ENCODE results near the gene RHOBTB1.

Gene RHOBTB1

GRCh38 chr10:60869652-60870415 lies 74.2 kb downstream of the RHOBTB1 start:
- no peak for ATAC-seq (ENCODE audit: low read depth)
- peaks cover 11% of the 10 kb centered on the region for H3K27me3 Mint-ChIP-seq

DNA sequence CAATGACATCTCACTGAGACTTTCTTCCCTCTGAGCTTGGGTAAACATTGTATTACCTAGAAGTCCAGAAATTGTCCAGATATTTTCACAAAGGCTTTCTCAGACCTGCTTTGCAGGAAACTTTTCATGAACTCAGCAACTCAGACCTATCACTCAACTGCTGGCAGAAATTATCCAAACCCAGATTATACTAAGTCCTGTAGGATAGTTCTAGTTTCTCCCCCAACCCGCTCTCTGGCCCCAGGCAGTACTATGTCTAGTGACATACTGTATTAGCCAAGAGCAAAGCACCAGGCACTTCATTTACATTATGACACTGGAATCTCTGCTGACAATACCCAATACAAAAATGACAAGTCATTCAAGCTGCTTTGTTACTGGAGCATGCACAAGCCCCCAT lies 75.0 kb downstream of the RHOBTB1 start:
- ATAC-seq (ENCODE audit: low read depth) (no peak), DNase-seq (ENCODE audit: low spot score in 2 of 2) (no peak)
- H3K27me3 Mint-ChIP-seq: peaks cover 8% of the 10 kb centered on the region
- H3K9me3 Mint-ChIP-seq: no peaks in the 10 kb centered on the region
- no peak overlapping the region for H3K27ac Mint-ChIP-seq
- no peak overlapping the region for H3K4me3 Mint-ChIP-seq
- no peaks in the 10 kb centered on the region for H3K4me1 Mint-ChIP-seq
- no peaks in the 10 kb centered on the region for H3K36me3 Mint-ChIP-seq

More at GRCh38 chr10:60869652-60870415, 74.2 kb downstream of the RHOBTB1 start:
- Mint-ChIP-seq H3K4me3 (no peak overlapping the region), H3K4me1 (no peaks in the 10 kb centered on the region), H3K27ac (no peak overlapping the region), H3K36me3 (no peaks in the 10 kb centered on the region), H3K9me3 (no peaks in the 10 kb centered on the region)
- DNase-seq (ENCODE audit: low spot score in 2 of 2): no peak

DNA sequence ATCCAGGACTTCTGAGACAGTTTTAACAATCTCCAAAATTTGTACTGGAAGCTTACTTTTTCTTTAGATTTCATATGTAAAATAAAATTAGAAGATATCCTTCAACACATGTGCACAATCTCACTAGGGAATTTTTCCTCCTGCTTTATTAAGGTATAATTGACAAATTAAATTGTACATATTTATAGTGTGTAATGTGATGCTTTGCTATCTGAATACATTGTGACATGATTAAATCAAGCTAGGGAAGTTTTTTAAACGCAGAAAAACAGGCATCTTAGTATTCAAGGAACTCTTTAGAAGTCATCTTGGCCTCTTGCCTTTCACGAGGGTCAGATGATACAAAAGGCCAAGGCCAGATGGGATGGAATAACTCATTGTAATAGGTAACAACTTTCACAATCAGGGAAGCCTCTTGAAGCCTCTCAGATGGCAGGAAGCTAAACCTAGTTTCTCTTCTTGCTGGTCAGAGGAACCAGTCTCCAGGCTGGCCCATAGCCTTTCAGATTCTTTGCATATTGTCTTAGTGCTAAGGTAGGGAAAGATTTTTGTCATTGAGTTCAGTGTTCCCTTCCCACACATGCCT lies 78.7 kb downstream of the RHOBTB1 start:
- Mint-ChIP-seq H3K9me3 (no peaks in the 10 kb centered on the region), H3K4me1 (no peaks in the 10 kb centered on the region), H3K27me3 (peaks cover 11% of the 10 kb centered on the region), H3K4me3 (no peak overlapping the region), H3K36me3 (no peaks in the 10 kb centered on the region), H3K27ac (no peak overlapping the region)
- no peak for ATAC-seq (ENCODE audit: low read depth)
- DNase-seq (ENCODE audit: low spot score in 2 of 2): no peak

- peaks cover 11% of the 10 kb centered on the region for H3K27me3 Mint-ChIP-seq
- H3K4me3 Mint-ChIP-seq: no peak overlapping the region
- ATAC-seq (ENCODE audit: low read depth) (no peak), DNase-seq (ENCODE audit: low spot score in 2 of 2) (no peak)
- no peaks in the 10 kb centered on the region for H3K9me3 Mint-ChIP-seq
- H3K27ac Mint-ChIP-seq: no peak overlapping the region
- H3K4me1 Mint-ChIP-seq: no peaks in the 10 kb centered on the region
- no peaks in the 10 kb centered on the region for H3K36me3 Mint-ChIP-seq
Observed at GRCh38 chr10:60863796-60864195, 80.2 kb downstream of the RHOBTB1 start.

- Mint-ChIP-seq H3K27me3 (peaks cover 7% of the 10 kb centered on the region), H3K9me3 (no peaks in the 10 kb centered on the region), H3K36me3 (no peaks in the 10 kb centered on the region), H3K27ac (no peak overlapping the region), H3K4me1 (no peaks in the 10 kb centered on the region), H3K4me3 (no peak overlapping the region)
- DNase-seq (ENCODE audit: low spot score in 2 of 2) (no peak), ATAC-seq (ENCODE audit: low read depth) (no peak)
Observed at GRCh38 chr10:60862517-60862916, 81.5 kb downstream of the RHOBTB1 start.

DNA sequence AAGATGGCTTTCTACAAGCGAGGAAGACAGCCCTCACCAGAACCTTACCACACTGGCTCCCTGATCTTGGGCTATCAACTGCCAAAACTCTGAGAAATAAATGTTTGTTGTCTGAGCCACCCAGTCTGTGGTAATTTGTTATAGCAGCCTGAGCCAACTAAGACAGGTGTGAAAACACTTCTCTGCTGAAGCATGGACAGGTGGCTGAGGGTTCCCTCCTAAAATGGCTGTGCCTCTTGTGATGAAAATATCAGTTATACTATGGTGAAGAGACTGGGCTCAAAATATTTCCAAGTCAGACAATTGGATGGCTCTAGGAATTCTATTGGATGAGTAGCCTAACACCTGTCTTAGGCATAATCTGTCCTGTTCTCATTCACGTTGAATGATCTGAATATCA lies 87.6 kb downstream of the RHOBTB1 start:
- H3K36me3 Mint-ChIP-seq: no peaks in the 10 kb centered on the region
- ATAC-seq (ENCODE audit: low read depth): no peak
- DNase-seq (ENCODE audit: low spot score in 2 of 2): no peak
- no peak overlapping the region for H3K4me3 Mint-ChIP-seq
- no peaks in the 10 kb centered on the region for H3K27me3 Mint-ChIP-seq
- no peaks in the 10 kb centered on the region for H3K4me1 Mint-ChIP-seq
- no peaks in the 10 kb centered on the region for H3K9me3 Mint-ChIP-seq
- H3K27ac Mint-ChIP-seq: no peak overlapping the region

DNA sequence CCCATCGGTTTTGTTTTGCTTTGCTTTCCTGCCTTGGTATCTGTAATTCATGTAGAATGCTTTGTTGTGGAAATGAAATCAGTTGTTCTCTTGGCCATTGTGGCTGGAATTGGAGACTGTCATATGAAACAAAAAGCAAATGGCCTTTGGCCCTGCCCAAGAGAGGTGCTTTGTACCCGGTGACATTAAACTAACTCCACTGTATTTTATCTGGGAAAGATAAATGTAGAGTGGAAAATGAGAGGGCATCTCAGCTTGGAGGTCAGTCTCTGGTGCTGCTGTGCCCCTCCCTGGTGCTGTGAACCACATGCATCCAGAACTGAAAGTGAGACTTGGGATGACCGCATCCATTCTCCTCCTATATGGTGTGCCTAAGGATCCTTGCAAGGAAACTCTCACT lies 90.3 kb downstream of the RHOBTB1 start:
- no peak for ATAC-seq (ENCODE audit: low read depth)
- Mint-ChIP-seq H3K4me3 (no peak overlapping the region), H3K36me3 (no peaks in the 10 kb centered on the region), H3K9me3 (no peaks in the 10 kb centered on the region), H3K4me1 (no peaks in the 10 kb centered on the region), H3K27me3 (no peaks in the 10 kb centered on the region), H3K27ac (no peak overlapping the region)
- DNase-seq (ENCODE audit: low spot score in 2 of 2): no peak

- H3K27ac Mint-ChIP-seq: no peak overlapping the region
- H3K4me3 Mint-ChIP-seq: no peak overlapping the region
- no peaks in the 10 kb centered on the region for H3K4me1 Mint-ChIP-seq
- no peaks in the 10 kb centered on the region for H3K9me3 Mint-ChIP-seq
- H3K27me3 Mint-ChIP-seq: no peaks in the 10 kb centered on the region
- no peak for DNase-seq (ENCODE audit: low spot score in 2 of 2)
- no peaks in the 10 kb centered on the region for H3K36me3 Mint-ChIP-seq
- ATAC-seq (ENCODE audit: low read depth): no peak
Observed at GRCh38 chr10:60853107-60853506, 90.9 kb downstream of the RHOBTB1 start.

DNA sequence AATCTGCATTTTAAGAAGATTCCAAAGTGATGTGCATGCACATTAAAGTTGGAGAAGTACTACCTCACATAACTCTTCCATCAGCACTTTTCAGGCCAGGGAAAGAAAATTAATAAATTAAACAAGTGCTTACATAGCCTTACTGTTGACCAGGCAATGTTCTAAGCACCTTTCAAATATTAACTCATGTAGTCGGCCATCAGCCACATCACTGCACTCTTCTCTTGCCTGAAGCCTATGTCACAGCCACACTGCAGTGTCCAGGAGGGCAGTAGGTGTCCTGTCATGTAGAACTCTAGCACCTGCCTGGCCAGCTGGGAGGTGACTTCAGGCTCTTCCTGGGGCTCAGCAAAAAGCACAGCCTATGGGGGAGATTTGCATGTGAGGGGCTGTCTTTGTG lies 94.2 kb downstream of the RHOBTB1 start:
- DNase-seq (ENCODE audit: low spot score in 2 of 2) (no peak), ATAC-seq (ENCODE audit: low read depth) (no peak)
- no peaks in the 10 kb centered on the region for H3K27me3 Mint-ChIP-seq
- no peak overlapping the region for H3K4me3 Mint-ChIP-seq
- no peaks in the 10 kb centered on the region for H3K4me1 Mint-ChIP-seq
- no peaks in the 10 kb centered on the region for H3K9me3 Mint-ChIP-seq
- no peaks in the 10 kb centered on the region for H3K36me3 Mint-ChIP-seq
- no peak overlapping the region for H3K27ac Mint-ChIP-seq

- ATAC-seq (ENCODE audit: low read depth): no peak
Observed at GRCh38 chr10:60849217-60849616, 94.8 kb downstream of the RHOBTB1 start.

DNA sequence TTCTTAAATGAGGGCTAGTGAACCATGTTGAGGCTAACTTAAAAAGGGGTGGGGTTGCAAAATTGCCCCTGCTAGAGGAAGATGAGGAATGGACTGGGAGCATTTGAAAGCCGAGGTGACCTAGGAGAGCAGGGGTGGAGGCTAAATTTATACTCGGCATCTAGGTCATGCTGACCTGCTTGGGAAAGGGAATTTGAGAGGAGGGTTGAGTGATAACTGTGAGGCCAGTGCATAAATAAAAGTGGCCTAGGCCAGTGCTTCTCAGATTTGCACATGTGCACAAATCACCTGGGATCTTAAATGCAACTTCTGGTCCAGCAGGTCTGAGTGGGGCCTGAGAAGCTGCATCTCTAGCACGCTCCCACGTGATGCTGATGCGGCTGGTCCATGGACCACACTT lies 95.3 kb downstream of the RHOBTB1 start:
- no peaks in the 10 kb centered on the region for H3K36me3 Mint-ChIP-seq
- H3K27me3 Mint-ChIP-seq: no peaks in the 10 kb centered on the region
- no peak for DNase-seq (ENCODE audit: low spot score in 2 of 2)
- H3K9me3 Mint-ChIP-seq: no peaks in the 10 kb centered on the region
- no peak for ATAC-seq (ENCODE audit: low read depth)
- H3K4me3 Mint-ChIP-seq: no peak overlapping the region
- H3K27ac Mint-ChIP-seq: no peak overlapping the region
- H3K4me1 Mint-ChIP-seq: no peaks in the 10 kb centered on the region

More at GRCh38 chr10:60849217-60849616, 94.8 kb downstream of the RHOBTB1 start:
- Mint-ChIP-seq H3K9me3 (no peaks in the 10 kb centered on the region), H3K27ac (no peak overlapping the region), H3K4me1 (no peaks in the 10 kb centered on the region), H3K4me3 (no peak overlapping the region), H3K27me3 (no peaks in the 10 kb centered on the region), H3K36me3 (no peaks in the 10 kb centered on the region)
- DNase-seq (ENCODE audit: low spot score in 2 of 2): no peak

DNA sequence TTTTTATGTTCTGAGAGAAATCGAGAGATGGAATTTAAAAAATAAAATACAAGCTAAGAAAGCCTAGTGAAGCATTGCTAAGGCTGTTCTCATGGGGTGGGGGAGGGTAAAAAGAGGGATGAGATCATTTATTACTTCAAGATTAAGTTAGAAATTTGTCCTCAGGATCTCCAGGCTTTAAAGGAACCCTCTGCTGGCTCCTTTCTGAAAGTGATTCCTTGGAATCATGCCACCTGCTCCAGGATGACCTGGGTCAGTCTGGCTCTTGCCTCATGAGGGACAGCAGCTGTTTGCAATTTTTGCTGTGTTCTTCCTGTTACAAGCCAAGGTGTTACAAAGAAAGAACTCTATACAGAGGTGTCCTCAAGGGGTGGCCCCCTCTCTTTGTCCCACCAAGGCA lies 95.9 kb downstream of the RHOBTB1 start:
- H3K27me3 Mint-ChIP-seq: no peaks in the 10 kb centered on the region
- H3K4me1 Mint-ChIP-seq: no peaks in the 10 kb centered on the region
- H3K36me3 Mint-ChIP-seq: no peaks in the 10 kb centered on the region
- H3K9me3 Mint-ChIP-seq: no peaks in the 10 kb centered on the region
- H3K4me3 Mint-ChIP-seq: no peak overlapping the region
- ATAC-seq (ENCODE audit: low read depth): no peak
- DNase-seq (ENCODE audit: low spot score in 2 of 2): no peak
- H3K27ac Mint-ChIP-seq: no peak overlapping the region

- Mint-ChIP-seq H3K36me3 (no peaks in the 10 kb centered on the region), H3K27ac (no peak overlapping the region), H3K4me1 (no peaks in the 10 kb centered on the region), H3K9me3 (peaks cover 2% of the 10 kb centered on the region), H3K4me3 (no peak overlapping the region), H3K27me3 (peaks cover 2% of the 10 kb centered on the region)
- DNase-seq (ENCODE audit: low spot score in 2 of 2) (no peak), ATAC-seq (ENCODE audit: low read depth) (no peak)
Observed at GRCh38 chr10:60846173-60846572, 97.8 kb downstream of the RHOBTB1 start.

DNA sequence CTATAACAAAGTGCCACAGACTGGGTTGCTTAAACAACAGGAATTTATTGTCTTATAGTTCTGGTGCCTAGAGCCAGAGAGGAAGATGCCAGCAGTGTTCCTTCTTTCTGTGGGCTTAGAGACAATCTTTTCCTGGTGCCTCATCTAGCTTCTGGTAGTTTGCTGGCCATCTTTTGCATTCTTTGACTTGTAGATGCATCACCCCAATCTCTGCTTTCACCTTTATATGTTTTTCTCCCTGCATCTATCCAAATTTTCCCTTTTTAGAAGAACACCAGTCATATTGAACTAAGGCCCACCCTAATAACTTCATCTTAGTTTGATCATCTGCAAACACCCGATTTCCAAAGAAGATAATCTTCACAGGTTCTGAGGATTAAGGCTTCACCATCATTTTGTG lies 98.9 kb downstream of the RHOBTB1 start:
- Mint-ChIP-seq H3K27me3 (peaks cover 2% of the 10 kb centered on the region), H3K9me3 (peaks cover 2% of the 10 kb centered on the region), H3K27ac (no peak overlapping the region), H3K36me3 (no peaks in the 10 kb centered on the region), H3K4me3 (no peak overlapping the region), H3K4me1 (no peaks in the 10 kb centered on the region)
- DNase-seq (ENCODE audit: low spot score in 2 of 2): no peak
- ATAC-seq (ENCODE audit: low read depth): no peak

DNA sequence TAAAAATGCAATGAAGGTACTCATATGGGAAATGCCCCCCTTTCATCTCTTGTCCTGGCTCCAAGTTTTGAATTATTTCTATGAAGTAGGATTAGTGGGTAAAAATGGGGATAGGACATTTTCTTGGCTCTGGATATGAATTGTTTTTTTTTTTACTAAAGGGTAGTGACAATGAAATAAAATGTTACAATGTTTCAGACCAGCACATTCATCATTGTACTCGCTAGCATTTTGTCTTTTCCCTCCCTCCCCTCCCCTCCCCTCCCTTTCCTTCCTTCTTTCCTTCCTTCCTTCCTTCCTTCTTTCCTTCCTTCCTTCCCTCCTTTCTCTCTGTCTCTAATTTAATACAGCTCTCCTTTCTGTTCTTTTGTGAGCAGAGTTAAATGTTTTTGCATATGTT lies 101.3 kb downstream of the RHOBTB1 start:
- ATAC-seq (ENCODE audit: low read depth) (no peak), DNase-seq (ENCODE audit: low spot score in 2 of 2) (no peak)
- no peak overlapping the region for H3K4me3 Mint-ChIP-seq
- H3K27me3 Mint-ChIP-seq: peaks cover 2% of the 10 kb centered on the region
- no peak overlapping the region for H3K27ac Mint-ChIP-seq
- no peaks in the 10 kb centered on the region for H3K4me1 Mint-ChIP-seq
- peaks cover 2% of the 10 kb centered on the region for H3K9me3 Mint-ChIP-seq
- no peaks in the 10 kb centered on the region for H3K36me3 Mint-ChIP-seq
